ENCODE measurements around the gene VSIG4.

The VSIG4 gene

GRCh38 chrX:66018585-66019309 lies 21.1 kb downstream of the VSIG4 start:
- ChIA-PET CTCF (interaction anchor here (0.6 to 1.0 kb wide), 3 partner anchors 12 to 46 kb away, joined by 3 to 4 read pairs (median 3); no protein-coding TSS in a partner anchor), POLR2A (no interaction called here)
- no peak for TF ChIP-seq ZNF354C (tag by site-specific recombination; IDR thresholded peaks at IDR 0.05; ENCODE audit: borderline replicate concordance, low read depth)
- TF ChIP-seq ZNF169 (tag by site-specific recombination; IDR thresholded peaks at IDR 0.05): no peak
- H3K9me3 ChIP-seq (ENCODE audit: control insufficient read depth, insufficient read depth, low read depth, low read length): no peaks in the 10 kb centered on the region
- no peak overlapping the region for H3K4me3 ChIP-seq (ENCODE audit: low read depth, low read length)
- H3K36me3 ChIP-seq (ENCODE audit: control insufficient read depth in 2 of 2, insufficient read depth in 1 of 2, low read length in 2 of 2): no peaks in the 10 kb centered on the region
- no peaks in the 10 kb centered on the region for H3K4me1 ChIP-seq (ENCODE audit: control insufficient read depth, insufficient read depth, low read length)
- no peak overlapping the region for H3K27ac ChIP-seq (ENCODE audit: extremely low read depth, low read depth, low read length)

DNA sequence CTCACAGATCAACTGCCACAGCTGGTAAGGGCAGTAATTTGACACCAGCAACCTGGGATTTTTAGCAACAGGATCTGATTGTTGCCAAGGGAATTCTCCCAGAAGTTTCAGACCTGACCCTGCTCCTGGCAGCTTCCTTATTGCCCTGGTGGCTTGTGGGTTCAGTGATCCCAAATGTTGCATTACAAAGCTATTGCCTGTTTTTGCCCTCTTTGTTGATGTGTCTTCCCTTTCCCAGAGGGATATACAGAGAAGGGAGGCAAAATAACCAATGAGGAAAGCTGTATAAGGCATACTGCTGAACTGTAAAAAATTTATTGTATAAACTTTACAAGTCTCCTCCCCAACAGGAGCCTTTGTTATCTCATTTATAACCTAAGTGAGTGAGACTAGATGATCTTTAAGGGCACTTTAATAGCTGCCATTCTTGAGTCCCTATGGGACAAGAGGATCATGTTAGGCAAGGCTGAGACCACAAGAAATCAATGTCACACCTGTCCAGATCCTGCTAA lies 22.2 kb downstream of the VSIG4 start:
- H3K27ac ChIP-seq (ENCODE audit: extremely low read depth, low read depth, low read length): no peak overlapping the region
- TF ChIP-seq ZNF302 (tag by site-specific recombination; IDR thresholded peaks at IDR 0.05; ENCODE audit: low read depth) (no peak), ZNF133 (tag by site-specific recombination; IDR thresholded peaks at IDR 0.05) (no peak), GFI1B (tag by site-specific recombination; IDR thresholded peaks at IDR 0.05) (no peak)
- TF ChIP-seq, protein P1, sequence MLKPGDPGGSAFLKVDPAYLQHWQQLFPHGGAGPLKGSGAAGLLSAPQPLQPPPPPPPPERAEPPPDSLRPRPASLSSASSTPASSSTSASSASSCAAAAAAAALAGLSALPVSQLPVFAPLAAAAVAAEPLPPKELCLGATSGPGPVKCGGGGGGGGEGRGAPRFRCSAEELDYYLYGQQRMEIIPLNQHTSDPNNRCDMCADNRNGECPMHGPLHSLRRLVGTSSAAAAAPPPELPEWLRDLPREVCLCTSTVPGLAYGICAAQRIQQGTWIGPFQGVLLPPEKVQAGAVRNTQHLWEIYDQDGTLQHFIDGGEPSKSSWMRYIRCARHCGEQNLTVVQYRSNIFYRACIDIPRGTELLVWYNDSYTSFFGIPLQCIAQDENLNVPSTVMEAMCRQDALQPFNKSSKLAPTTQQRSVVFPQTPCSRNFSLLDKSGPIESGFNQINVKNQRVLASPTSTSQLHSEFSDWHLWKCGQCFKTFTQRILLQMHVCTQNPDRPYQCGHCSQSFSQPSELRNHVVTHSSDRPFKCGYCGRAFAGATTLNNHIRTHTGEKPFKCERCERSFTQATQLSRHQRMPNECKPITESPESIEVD (tag by site-specific recombination; IDR thresholded peaks at IDR 0.05): no peak
- no peaks in the 10 kb centered on the region for H3K4me1 ChIP-seq (ENCODE audit: control insufficient read depth, insufficient read depth, low read length)
- CTCF ChIA-PET: interaction anchor here (1.4 kb wide), 1 partner anchor 14 kb away, joined by 3 read pairs; no protein-coding TSS in a partner anchor
- POLR2A ChIA-PET: no interaction called here
- H3K9me3 ChIP-seq (ENCODE audit: control insufficient read depth, insufficient read depth, low read depth, low read length): no peaks in the 10 kb centered on the region
- H3K36me3 ChIP-seq (ENCODE audit: control insufficient read depth in 2 of 2, insufficient read depth in 1 of 2, low read length in 2 of 2): no peaks in the 10 kb centered on the region
- no peak overlapping the region for H3K4me3 ChIP-seq (ENCODE audit: low read depth, low read length)

DNA sequence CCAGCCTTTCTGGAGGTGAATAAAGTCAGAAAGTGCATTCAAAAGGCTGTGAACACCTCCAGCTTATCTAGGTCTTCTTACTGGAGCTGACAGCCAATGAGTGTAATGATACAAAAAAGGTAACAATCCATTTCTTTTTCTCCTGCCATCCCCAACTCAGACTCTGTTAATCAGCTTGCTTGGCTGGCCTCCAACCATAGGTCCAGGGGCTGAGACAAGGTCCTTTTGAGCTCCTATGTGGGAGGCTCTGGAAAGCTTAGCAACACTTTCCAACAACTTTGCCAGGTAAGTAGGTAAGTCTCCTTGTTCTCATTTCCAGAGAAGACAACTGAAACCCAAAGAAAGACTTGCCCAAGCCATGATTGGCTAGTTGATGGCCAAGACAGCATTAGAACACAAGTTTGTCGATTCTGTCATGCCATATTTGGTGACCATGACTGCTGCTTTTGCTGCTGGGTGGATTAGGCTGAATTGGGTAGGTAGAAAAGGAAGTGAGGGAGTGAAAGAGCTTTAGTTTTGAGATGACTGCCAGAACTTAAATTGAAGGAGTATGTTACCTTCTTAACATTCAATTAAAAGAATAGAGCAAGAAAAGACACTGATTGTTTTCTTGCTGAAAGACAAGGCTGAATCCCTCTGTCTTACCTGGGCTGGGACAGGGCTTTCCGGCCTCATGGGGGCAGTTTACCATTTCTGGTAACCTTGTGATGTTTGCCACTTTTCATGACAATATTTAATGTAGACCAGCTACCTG lies 22.8 kb downstream of the VSIG4 start:
- Histone ChIP-seq H3K4me3 (ENCODE audit: low read depth, low read length) (no peak overlapping the region), H3K36me3 (ENCODE audit: control insufficient read depth in 2 of 2, insufficient read depth in 1 of 2, low read length in 2 of 2) (no peaks in the 10 kb centered on the region), H3K27ac (ENCODE audit: extremely low read depth, low read depth, low read length) (no peak overlapping the region), H3K9me3 (ENCODE audit: control insufficient read depth, insufficient read depth, low read depth, low read length) (no peaks in the 10 kb centered on the region), H3K4me1 (ENCODE audit: control insufficient read depth, insufficient read depth, low read length) (no peaks in the 10 kb centered on the region)
- ChIA-PET POLR2A (no interaction called here), CTCF (interaction anchor here (1.4 kb wide), 1 partner anchor 14 kb away, joined by 3 read pairs; no protein-coding TSS in a partner anchor)
- TF ChIP-seq ZNF600 (tag by site-specific recombination; IDR thresholded peaks at IDR 0.05) (no peak), ZNF624 (tag by site-specific recombination; IDR thresholded peaks at IDR 0.05) (no peak), OSR2 (tag by site-specific recombination; IDR thresholded peaks at IDR 0.05) (no peak), BCL11B (tag by site-specific recombination; IDR thresholded peaks at IDR 0.05; ENCODE audit: low read depth) (no peak), ZNF626 (tag by site-specific recombination; IDR thresholded peaks at IDR 0.05) (no peak), ZNF558 (tag by site-specific recombination; IDR thresholded peaks at IDR 0.05) (no peak), ZNF776 (tag by site-specific recombination; IDR thresholded peaks at IDR 0.05; ENCODE audit: borderline replicate concordance) (no peak), BCL11A (tag by site-specific recombination; IDR thresholded peaks at IDR 0.05; ENCODE audit: low read depth) (no peak), ZNF214 (tag by site-specific recombination; IDR thresholded peaks at IDR 0.05; ENCODE audit: borderline replicate concordance) (no peak), ZNF549 (tag by site-specific recombination; IDR thresholded peaks at IDR 0.05) (no peak), SP3 (tag by site-specific recombination; IDR thresholded peaks at IDR 0.05) (no peak), ZNF785 (tag by site-specific recombination; IDR thresholded peaks at IDR 0.05) (no peak), ZFHX2 (tag by site-specific recombination; conservative IDR thresholded peaks at IDR 0.05) (no peak), ZFP41 (tag by site-specific recombination; IDR thresholded peaks at IDR 0.05; ENCODE audit: borderline replicate concordance) (no peak), MYNN (tag by site-specific recombination; IDR thresholded peaks at IDR 0.05; ENCODE audit: borderline replicate concordance) (no peak)
- TF ChIP-seq, protein P2, sequence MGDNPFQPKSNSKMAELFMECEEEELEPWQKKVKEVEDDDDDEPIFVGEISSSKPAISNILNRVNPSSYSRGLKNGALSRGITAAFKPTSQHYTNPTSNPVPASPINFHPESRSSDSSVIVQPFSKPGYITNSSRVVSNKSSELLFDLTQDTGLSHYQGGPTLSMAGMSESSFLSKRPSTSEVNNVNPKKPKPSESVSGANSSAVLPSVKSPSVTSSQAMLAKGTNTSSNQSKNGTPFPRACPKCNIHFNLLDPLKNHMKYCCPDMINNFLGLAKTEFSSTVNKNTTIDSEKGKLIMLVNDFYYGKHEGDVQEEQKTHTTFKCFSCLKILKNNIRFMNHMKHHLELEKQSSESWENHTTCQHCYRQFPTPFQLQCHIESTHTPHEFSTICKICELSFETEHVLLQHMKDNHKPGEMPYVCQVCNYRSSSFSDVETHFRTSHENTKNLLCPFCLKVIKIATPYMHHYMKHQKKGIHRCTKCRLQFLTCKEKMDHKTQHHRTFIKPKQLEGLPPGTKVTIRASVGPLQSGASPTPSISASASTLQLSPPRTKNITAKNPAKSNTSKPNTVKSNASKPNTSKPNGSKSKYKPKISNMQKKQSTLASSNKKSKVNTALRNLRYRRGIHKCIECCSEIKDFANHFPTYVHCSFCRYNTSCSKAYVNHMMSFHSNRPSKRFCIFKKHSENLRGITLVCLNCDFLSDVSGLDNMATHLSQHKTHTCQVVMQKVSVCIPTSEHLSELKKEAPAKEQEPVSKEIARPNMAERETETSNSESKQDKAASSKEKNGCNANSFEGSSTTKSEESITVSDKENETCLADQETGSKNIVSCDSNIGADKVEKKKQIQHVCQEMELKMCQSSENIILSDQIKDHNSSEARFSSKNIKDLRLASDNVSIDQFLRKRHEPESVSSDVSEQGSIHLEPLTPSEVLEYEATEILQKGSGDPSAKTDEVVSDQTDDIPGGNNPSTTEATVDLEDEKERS (tag by site-specific recombination; IDR thresholded peaks at IDR 0.05): no peak
